CD4-positive, alpha-beta T cell (primary cell): ENCODE data around the gene RIN3. TPM values are rescaled to one million over a fixed set of nuclear protein-coding genes. Genes with fewer than 3 reads are reported as not detected.

Experiments used
- ATAC-seq: fragments of 200-7000 bp; cut with Tn5 transposase; one replicate; pipeline ENCODE4 v1.10.0; 2022; ENCODE audit warnings: mild to moderate bottlenecking; ENCODE audit not compliant: poor library complexity
- CTCF ChIA-PET: fragments of 350-600 bp; sonication (Branson Sonifier 250); formaldehyde crosslinking; loops from one replicate; lab custom pipeline; 2021; ENCODE audit warnings: antibody characterized with exemption, inconsistent platforms; lab: Charles Lee
- POLR2A ChIA-PET: fragments of 350-600 bp; sonication (Branson Sonifier 250); formaldehyde crosslinking; loops from one replicate; lab custom pipeline; 2021; ENCODE audit warnings: antibody characterized with exemption, inconsistent platforms; lab: Charles Lee
- DNase-seq, 14 experiments: peaks; one replicate each; pipeline ENCODE4 v3.0.0-alpha.2; 2013 to 2020; ENCODE audit warnings: mixed read lengths in 2 of 14
- H3K27ac ChIP-seq, 2 donors: one replicate each; pipeline versions ENCODE4 v1.5.1 to v1.7.0; 2013; ENCODE audit warnings: low read length in 2 of 2, low read depth in 1 of 2, mild to moderate bottlenecking in 1 of 2
- H3K27me3 ChIP-seq, 2 experiments: 1 replicate in 1 of 2; 2 replicates in 1 of 2; pipeline versions ENCODE4 v1.6.1 to v1.7.0; 2013; ENCODE audit warnings: low read length in 2 of 2, control low read depth in 1 of 2, mild to moderate bottlenecking in 1 of 2, moderate library complexity in 1 of 2; ENCODE audit not compliant: insufficient read depth in 2 of 2, control insufficient read depth in 1 of 2
- H3K36me3 ChIP-seq: one replicate; pipeline ENCODE4 v1.6.1; 2013; ENCODE audit warnings: low read length, control low read depth; ENCODE audit not compliant: insufficient read depth
- H3K4me1 ChIP-seq: one replicate; pipeline ENCODE4 v1.6.1; 2013; ENCODE audit warnings: low read length, control low read depth; ENCODE audit not compliant: insufficient read depth
- H3K4me3 ChIP-seq: one replicate; pipeline ENCODE4 v1.5.1; 2013; ENCODE audit warnings: mild to moderate bottlenecking, low read length, moderate library complexity
- H3K9me3 ChIP-seq, 2 experiments: 1 replicate in 1 of 2; 2 replicates in 1 of 2; pipeline versions ENCODE4 v1.6.1 to v1.7.0; 2013; ENCODE audit warnings: low read length in 2 of 2, mild to moderate bottlenecking in 2 of 2, control low read depth in 1 of 2, moderate library complexity in 1 of 2; ENCODE audit not compliant: control insufficient read depth in 1 of 2, insufficient read depth in 1 of 2
- H3K27ac Mint-ChIP-seq: one replicate; pipeline ENCODE4 v1.8.0; 2020; ENCODE audit warnings: mixed read lengths
- H3K27me3 Mint-ChIP-seq: one replicate; pipeline ENCODE4 v1.8.0; 2021; ENCODE audit warnings: mixed read lengths
- H3K36me3 Mint-ChIP-seq: one replicate; pipeline ENCODE4 v1.8.0; 2021; ENCODE audit warnings: low read depth, mixed read lengths
- H3K4me1 Mint-ChIP-seq: one replicate; pipeline ENCODE4 v1.8.0; 2021; ENCODE audit warnings: low read depth, mixed read lengths
- H3K4me3 Mint-ChIP-seq: one replicate; pipeline ENCODE4 v1.8.0; 2020; ENCODE audit warnings: mild to moderate bottlenecking, mixed read lengths
- H3K9me3 Mint-ChIP-seq: one replicate; pipeline ENCODE4 v1.8.0; 2020; ENCODE audit warnings: mixed read lengths
- intact Hi-C, 2 experiments: fragments of 100-400 bp; cut with DNase I in 1 of 2; cut with micrococcal nuclease in 1 of 2; formaldehyde crosslinking; loops; one replicate each; pipeline versions ENCODE4 v1.15.1 to v1.9.0; 2023 to 2025; cut with DNase I, micrococcal nuclease
- total RNA-seq, 174 experiments: library from RNA in 2 of 174; stranded (reverse) in 2 of 174; gene quantifications; one replicate each; pipeline ENCODE4 v1.2.3 and lab custom pipeline; 2021 to 2026
- TF ChIP-seq, protein P1 (sequence below): fragments of 200-600 bp; IDR thresholded peaks from one replicate; pipeline ENCODE4 v1.8.0; 2022; ENCODE audit warnings: antibody characterized with exemption, mild to moderate bottlenecking

Gene RIN3
- total RNA-seq, 2 experiments from 2014 or later = 67.9 to 72.2 TPM

DNA sequence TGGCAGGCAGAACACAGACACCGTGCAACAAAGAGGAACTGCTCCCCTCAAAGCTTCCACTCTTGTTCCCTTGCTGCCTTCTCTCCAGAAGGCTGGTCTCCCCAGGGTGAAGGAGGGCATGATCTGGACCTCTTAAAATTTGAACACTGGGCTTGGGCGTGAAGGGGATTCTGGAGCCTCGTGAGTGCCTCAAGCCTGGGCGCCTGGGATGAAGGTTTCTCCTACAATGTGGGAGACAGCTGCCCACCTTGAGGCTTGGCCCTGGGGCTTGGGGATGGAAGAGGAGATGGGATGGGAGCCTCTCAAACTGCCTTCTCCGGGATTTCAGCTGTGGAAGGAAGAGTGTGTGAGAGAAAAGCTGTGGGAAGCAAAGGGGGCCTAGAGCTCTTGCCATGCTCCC is 7.8 kb upstream of the RIN3 start:
- Mint-ChIP-seq H3K27me3 (no peaks in the 10 kb centered on the region), H3K4me3 (no peak overlapping the region), H3K4me1 (peaks cover 20% of the 10 kb centered on the region), H3K36me3 (no peaks in the 10 kb centered on the region), H3K27ac (no peak overlapping the region), H3K9me3 (no peaks in the 10 kb centered on the region)
- Histone ChIP-seq H3K9me3 (no peaks in the 10 kb centered on the region), H3K27ac (no peak overlapping the region), H3K27me3 (no peaks in the 10 kb centered on the region), H3K36me3 (no peaks in the 10 kb centered on the region), H3K4me1 (peaks cover 9% of the 10 kb centered on the region), H3K4me3 (no peak overlapping the region)
- DNase-seq (no peak), ATAC-seq (no peak)
- POLR2A ChIA-PET = no interaction called here
- intact Hi-C loops = no loop called here
- CTCF ChIA-PET = interaction anchor here (1.1 kb wide), 1 partner anchor 107 kb away, joined by 3 read pairs; no protein-coding TSS in a partner anchor
- TF ChIP-seq, protein P1, sequence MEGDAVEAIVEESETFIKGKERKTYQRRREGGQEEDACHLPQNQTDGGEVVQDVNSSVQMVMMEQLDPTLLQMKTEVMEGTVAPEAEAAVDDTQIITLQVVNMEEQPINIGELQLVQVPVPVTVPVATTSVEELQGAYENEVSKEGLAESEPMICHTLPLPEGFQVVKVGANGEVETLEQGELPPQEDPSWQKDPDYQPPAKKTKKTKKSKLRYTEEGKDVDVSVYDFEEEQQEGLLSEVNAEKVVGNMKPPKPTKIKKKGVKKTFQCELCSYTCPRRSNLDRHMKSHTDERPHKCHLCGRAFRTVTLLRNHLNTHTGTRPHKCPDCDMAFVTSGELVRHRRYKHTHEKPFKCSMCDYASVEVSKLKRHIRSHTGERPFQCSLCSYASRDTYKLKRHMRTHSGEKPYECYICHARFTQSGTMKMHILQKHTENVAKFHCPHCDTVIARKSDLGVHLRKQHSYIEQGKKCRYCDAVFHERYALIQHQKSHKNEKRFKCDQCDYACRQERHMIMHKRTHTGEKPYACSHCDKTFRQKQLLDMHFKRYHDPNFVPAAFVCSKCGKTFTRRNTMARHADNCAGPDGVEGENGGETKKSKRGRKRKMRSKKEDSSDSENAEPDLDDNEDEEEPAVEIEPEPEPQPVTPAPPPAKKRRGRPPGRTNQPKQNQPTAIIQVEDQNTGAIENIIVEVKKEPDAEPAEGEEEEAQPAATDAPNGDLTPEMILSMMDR = no peak

DNA sequence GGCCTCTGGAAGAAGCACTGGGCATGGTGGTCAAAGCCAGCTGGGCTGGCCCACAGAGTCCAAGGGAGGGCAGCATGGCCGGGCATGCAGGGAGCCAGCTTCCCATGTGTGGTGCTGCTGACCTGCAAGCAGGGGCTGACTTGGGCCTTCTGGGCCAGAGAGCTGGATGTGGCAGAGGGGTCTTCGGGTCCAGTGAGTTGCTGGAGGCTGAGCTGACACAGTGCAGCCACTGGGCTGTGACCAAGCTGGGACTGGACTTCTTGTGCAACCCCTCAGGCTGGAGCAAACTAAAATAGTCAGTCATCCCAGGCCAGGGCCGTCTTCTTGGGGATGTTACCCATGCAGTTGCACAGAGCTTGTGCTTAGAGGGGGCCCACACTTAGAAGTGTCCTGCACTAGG is 7.3 kb upstream of the RIN3 start:
- intact Hi-C loops = no loop called here
- H3K4me3 ChIP-seq = no peak overlapping the region
- TF ChIP-seq, protein P1 = no peak
- DNase-seq = no peak
- Mint-ChIP-seq H3K27ac (no peak overlapping the region), H3K27me3 (no peaks in the 10 kb centered on the region), H3K4me3 (no peak overlapping the region), H3K36me3 (no peaks in the 10 kb centered on the region), H3K4me1 (peaks cover 20% of the 10 kb centered on the region), H3K9me3 (no peaks in the 10 kb centered on the region)
- CTCF ChIA-PET = interaction anchor here (1.1 kb wide), 1 partner anchor 107 kb away, joined by 3 read pairs; no protein-coding TSS in a partner anchor
- no peaks in the 10 kb centered on the region for H3K9me3 ChIP-seq
- no peaks in the 10 kb centered on the region for H3K27me3 ChIP-seq
- no peaks in the 10 kb centered on the region for H3K36me3 ChIP-seq
- POLR2A ChIA-PET = no interaction called here
- H3K27ac ChIP-seq = no peak overlapping the region
- no peak for ATAC-seq
- H3K4me1 ChIP-seq = peaks cover 9% of the 10 kb centered on the region

DNA sequence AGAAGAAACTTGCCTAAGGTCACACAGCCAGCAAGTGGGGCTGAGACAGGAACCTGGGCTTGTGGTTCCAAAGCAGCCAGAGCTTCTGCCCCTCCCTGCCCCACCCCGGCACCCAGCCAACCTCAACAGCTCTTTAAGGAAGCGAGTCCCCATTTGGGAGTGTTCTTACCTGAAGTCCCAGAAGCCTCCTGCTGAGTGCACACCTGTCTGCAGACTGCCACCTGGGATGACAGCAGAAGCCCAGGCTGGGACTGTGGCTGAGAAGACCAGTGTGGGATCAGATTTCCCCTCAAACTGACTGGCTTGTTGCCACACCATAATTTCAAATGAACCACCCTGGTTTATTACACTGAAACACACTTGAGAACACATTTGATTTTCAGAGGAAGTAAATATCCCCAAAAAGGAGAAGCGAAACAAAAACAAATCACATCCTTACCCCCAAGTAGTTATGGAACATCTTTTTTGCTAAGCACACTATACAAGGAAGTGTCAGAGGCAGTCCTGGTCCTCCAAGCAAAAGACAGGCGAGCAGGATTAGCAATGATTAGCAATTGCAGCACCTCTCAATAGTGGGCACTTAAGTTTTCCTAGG is 6.3 kb upstream of the RIN3 start:
- no peaks in the 10 kb centered on the region for H3K36me3 ChIP-seq
- no peaks in the 10 kb centered on the region for H3K9me3 ChIP-seq
- H3K27me3 ChIP-seq = no peaks in the 10 kb centered on the region
- TF ChIP-seq, protein P1 = no peak
- H3K4me3 ChIP-seq = no peak overlapping the region
- H3K4me3 Mint-ChIP-seq = no peak overlapping the region
- peaks cover 9% of the 10 kb centered on the region for H3K4me1 ChIP-seq
- peaks cover 22% of the 10 kb centered on the region for H3K4me1 Mint-ChIP-seq
- no peak overlapping the region for H3K27ac ChIP-seq
- DNase-seq (peak in 4 of 14 experiments; percentile 23 to 44 (median 40)), ATAC-seq (peak; percentile 24)
- H3K36me3 Mint-ChIP-seq = no peaks in the 10 kb centered on the region
- H3K27ac Mint-ChIP-seq = no peak overlapping the region
- POLR2A ChIA-PET = no interaction called here
- CTCF ChIA-PET = no interaction called here
- intact Hi-C loops = no loop called here
- H3K9me3 Mint-ChIP-seq = no peaks in the 10 kb centered on the region
- H3K27me3 Mint-ChIP-seq = no peaks in the 10 kb centered on the region
